ENCODE results near the gene FBXL2. TPM values are rescaled to one million over a fixed set of nuclear protein-coding genes. Genes with fewer than 3 reads are reported as not detected.

The FBXL2 gene
- polyA plus RNA-seq, 2 of the 4 experiments (the other 2 are of a cell fraction) = 6.9 to 15.7 TPM

DNA sequence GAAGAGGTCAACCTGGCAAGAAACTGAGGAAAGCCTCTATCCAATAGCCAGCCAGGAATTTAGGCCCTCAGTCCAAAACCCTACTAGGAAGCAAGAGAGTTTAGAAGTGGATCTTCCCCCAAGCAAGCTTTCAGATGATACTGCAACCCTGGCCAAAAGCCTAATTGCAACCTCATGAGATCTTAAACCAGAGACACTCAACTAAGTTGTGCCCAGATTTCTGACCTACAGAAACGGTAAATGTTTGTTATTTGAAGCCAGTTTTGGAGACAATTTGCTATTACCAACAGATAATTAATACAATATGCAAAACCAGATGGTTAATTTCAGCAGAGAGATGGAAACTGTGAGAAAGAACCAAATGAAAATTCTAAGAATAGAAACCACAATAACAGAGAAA, 37.0 kb upstream of the FBXL2 start:
- WGBS (ENCODE audit: missing lambda C conversion rate) = 7% methylated on average over 1 of the region's 1 CpG
- DNase-seq (ENCODE audit: low read depth in 1 of 2, low spot score in 1 of 2) (no peak), FAIRE-seq (no peak), ATAC-seq (no peak)
- H3K4me3 ChIP-seq = no peak overlapping the region
- ChIA-PET POLR2A (no interaction called here), CTCF (interaction anchor here (0.7 kb wide), 1 partner anchor 109 kb away, joined by 3 read pairs; no protein-coding TSS in a partner anchor)
- H3K4me2 ChIP-seq = no peak overlapping the region
- peaks cover 2% of the 10 kb centered on the region; the same call in 1 of the 3 replicates for H3K9me3 ChIP-seq
- TF ChIP-seq, protein P1, sequence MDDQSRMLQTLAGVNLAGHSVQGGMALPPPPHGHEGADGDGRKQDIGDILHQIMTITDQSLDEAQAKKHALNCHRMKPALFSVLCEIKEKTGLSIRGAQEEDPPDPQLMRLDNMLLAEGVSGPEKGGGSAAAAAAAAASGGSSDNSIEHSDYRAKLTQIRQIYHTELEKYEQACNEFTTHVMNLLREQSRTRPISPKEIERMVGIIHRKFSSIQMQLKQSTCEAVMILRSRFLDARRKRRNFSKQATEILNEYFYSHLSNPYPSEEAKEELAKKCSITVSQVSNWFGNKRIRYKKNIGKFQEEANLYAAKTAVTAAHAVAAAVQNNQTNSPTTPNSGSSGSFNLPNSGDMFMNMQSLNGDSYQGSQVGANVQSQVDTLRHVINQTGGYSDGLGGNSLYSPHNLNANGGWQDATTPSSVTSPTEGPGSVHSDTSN (IDR thresholded peaks at IDR 0.05) = no peak
- TF ChIP-seq, protein P2, sequence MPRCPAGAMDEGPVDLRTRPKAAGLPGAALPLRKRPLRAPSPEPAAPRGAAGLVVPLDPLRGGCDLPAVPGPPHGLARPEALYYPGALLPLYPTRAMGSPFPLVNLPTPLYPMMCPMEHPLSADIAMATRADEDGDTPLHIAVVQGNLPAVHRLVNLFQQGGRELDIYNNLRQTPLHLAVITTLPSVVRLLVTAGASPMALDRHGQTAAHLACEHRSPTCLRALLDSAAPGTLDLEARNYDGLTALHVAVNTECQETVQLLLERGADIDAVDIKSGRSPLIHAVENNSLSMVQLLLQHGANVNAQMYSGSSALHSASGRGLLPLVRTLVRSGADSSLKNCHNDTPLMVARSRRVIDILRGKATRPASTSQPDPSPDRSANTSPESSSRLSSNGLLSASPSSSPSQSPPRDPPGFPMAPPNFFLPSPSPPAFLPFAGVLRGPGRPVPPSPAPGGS (IDR thresholded peaks at IDR 0.05) = no peak
- TF ChIP-seq FOSB (CRISPR knock-in tag; IDR thresholded peaks at IDR 0.05) = no peak
- no peak for TF ChIP-seq EP300 (IDR thresholded peaks at IDR 0.05)
- TF ChIP-seq CHD2 (IDR thresholded peaks at IDR 0.05; ENCODE audit: low read length, partially characterized antibody) = no peak
- TF ChIP-seq, protein P3, sequence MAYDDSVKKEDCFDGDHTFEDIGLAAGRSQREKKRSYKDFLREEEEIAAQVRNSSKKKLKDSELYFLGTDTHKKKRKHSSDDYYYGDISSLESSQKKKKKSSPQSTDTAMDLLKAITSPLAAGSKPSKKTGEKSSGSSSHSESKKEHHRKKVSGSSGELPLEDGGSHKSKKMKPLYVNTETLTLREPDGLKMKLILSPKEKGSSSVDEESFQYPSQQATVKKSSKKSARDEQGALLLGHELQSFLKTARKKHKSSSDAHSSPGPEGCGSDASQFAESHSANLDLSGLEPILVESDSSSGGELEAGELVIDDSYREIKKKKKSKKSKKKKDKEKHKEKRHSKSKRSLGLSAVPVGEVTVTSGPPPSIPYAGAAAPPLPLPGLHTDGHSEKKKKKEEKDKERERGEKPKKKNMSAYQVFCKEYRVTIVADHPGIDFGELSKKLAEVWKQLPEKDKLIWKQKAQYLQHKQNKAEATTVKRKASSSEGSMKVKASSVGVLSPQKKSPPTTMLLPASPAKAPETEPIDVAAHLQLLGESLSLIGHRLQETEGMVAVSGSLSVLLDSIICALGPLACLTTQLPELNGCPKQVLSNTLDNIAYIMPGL (CRISPR knock-in tag; IDR thresholded peaks at IDR 0.05; ENCODE audit: borderline replicate concordance) = no peak
- no peak for TF ChIP-seq CBX2 (IDR thresholded peaks at IDR 0.05; ENCODE audit: borderline replicate concordance, low read depth)
- no peak for TF ChIP-seq HEYL (CRISPR knock-in tag; IDR thresholded peaks at IDR 0.05)
- no peak for TF ChIP-seq ZFP36 (IDR thresholded peaks at IDR 0.05; ENCODE audit: borderline replicate concordance, partially characterized antibody)
- no peak for TF ChIP-seq MYC (IDR thresholded peaks at IDR 0.05; ENCODE audit: borderline replicate concordance, low read length)
- H3K4me1 ChIP-seq = no peaks in the 10 kb centered on the region
- H3K27ac ChIP-seq = no peak overlapping the region

DNA sequence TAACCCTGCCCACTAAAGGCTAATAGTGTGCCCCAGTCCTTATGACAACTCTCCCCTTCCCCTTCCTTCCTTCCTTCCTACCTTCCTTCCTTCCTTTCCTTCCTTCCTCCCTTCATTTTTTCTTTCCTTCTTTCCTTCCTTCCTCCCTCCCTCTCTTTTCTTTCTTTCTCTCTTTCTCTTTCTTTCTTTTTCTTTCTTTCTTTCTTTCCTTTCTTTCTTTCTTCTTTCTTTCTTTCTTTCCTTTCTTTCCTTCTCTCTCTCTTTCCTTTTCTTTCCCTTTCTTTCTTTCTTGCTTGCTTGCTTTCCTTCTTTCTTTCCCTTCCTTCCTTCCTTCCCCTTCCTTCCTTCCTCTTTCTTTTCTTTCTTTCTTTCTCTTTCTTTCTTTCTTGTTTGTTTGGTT, 30.5 kb upstream of the FBXL2 start:
- H3K9me3 ChIP-seq = no peaks in the 10 kb centered on the region
- ChIA-PET POLR2A (no interaction called here), CTCF (interaction anchor here (0.6 kb wide), 1 partner anchor 471 kb away, joined by 3 read pairs; the partner anchor contains the start of gene CLASP2)
- TF ChIP-seq GATA3 (IDR thresholded peaks at IDR 0.05; ENCODE audit: borderline replicate concordance) (no peak), CHD4 (IDR thresholded peaks at IDR 0.05; ENCODE audit: borderline replicate concordance) (no peak), FOXS1 (CRISPR knock-in tag; IDR thresholded peaks at IDR 0.05) (no peak), RAD21 (conservative IDR thresholded peaks at IDR 0.05 in 1 of 2, IDR thresholded peaks at IDR 0.05 in 1 of 2) (no peak), MAZ (IDR thresholded peaks at IDR 0.05; ENCODE audit: borderline replicate concordance, low read depth, low read length) (no peak), CEBPB (IDR thresholded peaks at IDR 0.05) (no peak), EP300 (IDR thresholded peaks at IDR 0.05) (no peak), MAFK (IDR thresholded peaks at IDR 0.05; ENCODE audit: partially characterized antibody) (no peak), TP53 (CRISPR knock-in tag; IDR thresholded peaks at IDR 0.05) (no peak), CBX8 (IDR thresholded peaks at IDR 0.05) (no peak), ZFP36 (IDR thresholded peaks at IDR 0.05; ENCODE audit: borderline replicate concordance, partially characterized antibody) (no peak), SREBF2 (IDR thresholded peaks at IDR 0.05) (no peak), NFE2L2 (conservative IDR thresholded peaks at IDR 0.05; ENCODE audit: low read length) (no peak), ZC3H11A (IDR thresholded peaks at IDR 0.05) (no peak), JUNB (IDR thresholded peaks at IDR 0.05) (no peak)
- TF ChIP-seq, protein P4, sequence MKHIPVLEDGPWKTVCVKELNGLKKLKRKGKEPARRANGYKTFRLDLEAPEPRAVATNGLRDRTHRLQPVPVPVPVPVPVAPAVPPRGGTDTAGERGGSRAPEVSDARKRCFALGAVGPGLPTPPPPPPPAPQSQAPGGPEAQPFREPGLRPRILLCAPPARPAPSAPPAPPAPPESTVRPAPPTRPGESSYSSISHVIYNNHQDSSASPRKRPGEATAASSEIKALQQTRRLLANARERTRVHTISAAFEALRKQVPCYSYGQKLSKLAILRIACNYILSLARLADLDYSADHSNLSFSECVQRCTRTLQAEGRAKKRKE (CRISPR knock-in tag; IDR thresholded peaks at IDR 0.05; ENCODE audit: low read depth) = no peak
- TF ChIP-seq, protein P5, sequence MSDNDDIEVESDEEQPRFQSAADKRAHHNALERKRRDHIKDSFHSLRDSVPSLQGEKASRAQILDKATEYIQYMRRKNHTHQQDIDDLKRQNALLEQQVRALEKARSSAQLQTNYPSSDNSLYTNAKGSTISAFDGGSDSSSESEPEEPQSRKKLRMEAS (IDR thresholded peaks at IDR 0.05) = no peak
- TF ChIP-seq, protein P6, sequence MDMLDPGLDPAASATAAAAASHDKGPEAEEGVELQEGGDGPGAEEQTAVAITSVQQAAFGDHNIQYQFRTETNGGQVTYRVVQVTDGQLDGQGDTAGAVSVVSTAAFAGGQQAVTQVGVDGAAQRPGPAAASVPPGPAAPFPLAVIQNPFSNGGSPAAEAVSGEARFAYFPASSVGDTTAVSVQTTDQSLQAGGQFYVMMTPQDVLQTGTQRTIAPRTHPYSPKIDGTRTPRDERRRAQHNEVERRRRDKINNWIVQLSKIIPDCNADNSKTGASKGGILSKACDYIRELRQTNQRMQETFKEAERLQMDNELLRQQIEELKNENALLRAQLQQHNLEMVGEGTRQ (IDR thresholded peaks at IDR 0.05) = no peak
- TF ChIP-seq, protein P7, sequence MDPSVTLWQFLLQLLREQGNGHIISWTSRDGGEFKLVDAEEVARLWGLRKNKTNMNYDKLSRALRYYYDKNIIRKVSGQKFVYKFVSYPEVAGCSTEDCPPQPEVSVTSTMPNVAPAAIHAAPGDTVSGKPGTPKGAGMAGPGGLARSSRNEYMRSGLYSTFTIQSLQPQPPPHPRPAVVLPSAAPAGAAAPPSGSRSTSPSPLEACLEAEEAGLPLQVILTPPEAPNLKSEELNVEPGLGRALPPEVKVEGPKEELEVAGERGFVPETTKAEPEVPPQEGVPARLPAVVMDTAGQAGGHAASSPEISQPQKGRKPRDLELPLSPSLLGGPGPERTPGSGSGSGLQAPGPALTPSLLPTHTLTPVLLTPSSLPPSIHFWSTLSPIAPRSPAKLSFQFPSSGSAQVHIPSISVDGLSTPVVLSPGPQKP (IDR thresholded peaks at IDR 0.05; ENCODE audit: low read depth, low read length) = no peak
- TF ChIP-seq, protein P1 (IDR thresholded peaks at IDR 0.05) = no peak
- H3K4me3 ChIP-seq = no peak overlapping the region
- ATAC-seq (no peak), FAIRE-seq (no peak), DNase-seq (ENCODE audit: low read depth in 1 of 2, low spot score in 1 of 2) (no peak)
- no peak overlapping the region for H3K27ac ChIP-seq
- H3K4me2 ChIP-seq = no peak overlapping the region
- no peaks in the 10 kb centered on the region for H3K4me1 ChIP-seq
